Middle frontal gyrus (tissue), 1 donor: ENCODE data around the gene KRT40.

Experiments used
- DNase-seq: peaks from one replicate; pipeline ENCODE4 v3.0.0-alpha.2; 2015; ENCODE audit warnings: low spot score; ENCODE audit errors: extremely low spot score

KRT40 gene

GRCh38 chr17:40997361-40997760 is 13.2 kb upstream of the KRT40 start:
- DNase-seq = no peak

- no peak for DNase-seq
These were observed 12.7 kb upstream of the KRT40 start for GRCh38 chr17:40996829-40997228.

- no peak for DNase-seq
These were observed 11.0 kb upstream of the KRT40 start for GRCh38 chr17:40995116-40995515.

GRCh38 chr17:40993839-40994238 is 9.7 kb upstream of the KRT40 start, which contains the start of gene KRTAP3-3:
Gene KRTAP3-3 (minus strand): TSS chr17:40994164. CDS start chr17:40994097, 67 bp downstream.
- DNase-seq = no peak

- no peak for DNase-seq
These were observed 9.0 kb upstream of the KRT40 start for GRCh38 chr17:40993084-40993483.

- no peak for DNase-seq
These were observed 8.5 kb upstream of the KRT40 start for GRCh38 chr17:40992666-40993065.

- no peak for DNase-seq
These were observed 2.8 kb upstream of the KRT40 start for GRCh38 chr17:40986920-40987319.

- DNase-seq = no peak
These were observed 3.0 kb downstream of the KRT40 start for GRCh38 chr17:40981115-40981514.

- DNase-seq = no peak
These were observed 3.5 kb downstream of the KRT40 start for GRCh38 chr17:40980596-40980995.

GRCh38 chr17:40980117-40980516 is 4.0 kb downstream of the KRT40 start:
- no peak for DNase-seq

GRCh38 chr17:40978575-40979151 is 5.5 kb downstream of the KRT40 start:
- no peak for DNase-seq

GRCh38 chr17:40975516-40975915 is 8.6 kb downstream of the KRT40 start:
- no peak for DNase-seq

- no peak for DNase-seq
These were observed 9.8 kb downstream of the KRT40 start for GRCh38 chr17:40974366-40974765.

- DNase-seq = no peak
These were observed 16.5 kb downstream of the KRT40 start for GRCh38 chr17:40967582-40967981.

GRCh38 chr17:40966848-40967247 is 17.3 kb downstream of the KRT40 start, which contains the start of gene KRT39:
Gene KRT39 (minus strand): TSS chr17:40966948. CDS start chr17:40966856, 92 bp downstream.
- no peak for DNase-seq

- no peak for DNase-seq
These were observed 20.3 kb downstream of the KRT40 start for GRCh38 chr17:40963838-40964237.

GRCh38 chr17:40962059-40962561 is 22.0 kb downstream of the KRT40 start:
- DNase-seq = no peak

- DNase-seq = no peak
These were observed 22.5 kb downstream of the KRT40 start for GRCh38 chr17:40961591-40961990.

- no peak for DNase-seq
These were observed 24.0 kb downstream of the KRT40 start for GRCh38 chr17:40960144-40960543.

- DNase-seq = no peak
These were observed 25.8 kb downstream of the KRT40 start for GRCh38 chr17:40958086-40958953.

GRCh38 chr17:40956401-40957254 is 27.5 kb downstream of the KRT40 start:
- DNase-seq = no peak

GRCh38 chr17:40953881-40954280 is 30.2 kb downstream of the KRT40 start:
- no peak for DNase-seq
